ENCODE data around the gene MYO9B. TPM values are rescaled to one million over a fixed set of nuclear protein-coding genes. Genes with fewer than 3 reads are reported as not detected.

Gene MYO9B
- total RNA-seq, 6 experiments from 2014 or later, result 25.4 to 38.7 (median 36.0) TPM

DNA sequence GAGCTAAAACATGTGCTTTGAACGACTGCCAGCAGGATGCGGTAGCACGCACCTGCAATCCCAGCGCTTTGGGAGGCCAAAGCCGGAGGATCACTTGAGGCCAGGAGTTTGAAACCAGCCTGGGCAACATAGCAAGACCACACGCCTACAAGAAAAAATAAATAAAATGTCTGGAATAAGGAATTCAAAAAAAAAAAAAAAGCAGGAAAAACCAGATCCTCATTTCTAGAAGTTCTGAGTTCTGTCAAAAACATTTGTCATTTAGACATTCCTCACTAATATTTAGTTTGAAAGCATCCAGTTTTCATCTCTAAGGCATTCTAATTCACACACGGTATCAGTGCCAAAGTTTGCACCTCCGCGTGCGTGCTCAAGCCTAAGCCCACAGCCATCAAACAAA, 102.7 kb downstream of the MYO9B start:
- Histone ChIP-seq H3K27ac (no peak overlapping the region), H3K36me3 (peaks cover 0 to 31% (median 3%) of the 10 kb centered on the region in 4 donors), H3K27me3 (no peaks in the 10 kb centered on the region), H3K4me3 (no peak overlapping the region), H3K4me1 (no peaks in the 10 kb centered on the region), H3K9me3 (no peaks in the 10 kb centered on the region)
- TF ChIP-seq, protein P1, sequence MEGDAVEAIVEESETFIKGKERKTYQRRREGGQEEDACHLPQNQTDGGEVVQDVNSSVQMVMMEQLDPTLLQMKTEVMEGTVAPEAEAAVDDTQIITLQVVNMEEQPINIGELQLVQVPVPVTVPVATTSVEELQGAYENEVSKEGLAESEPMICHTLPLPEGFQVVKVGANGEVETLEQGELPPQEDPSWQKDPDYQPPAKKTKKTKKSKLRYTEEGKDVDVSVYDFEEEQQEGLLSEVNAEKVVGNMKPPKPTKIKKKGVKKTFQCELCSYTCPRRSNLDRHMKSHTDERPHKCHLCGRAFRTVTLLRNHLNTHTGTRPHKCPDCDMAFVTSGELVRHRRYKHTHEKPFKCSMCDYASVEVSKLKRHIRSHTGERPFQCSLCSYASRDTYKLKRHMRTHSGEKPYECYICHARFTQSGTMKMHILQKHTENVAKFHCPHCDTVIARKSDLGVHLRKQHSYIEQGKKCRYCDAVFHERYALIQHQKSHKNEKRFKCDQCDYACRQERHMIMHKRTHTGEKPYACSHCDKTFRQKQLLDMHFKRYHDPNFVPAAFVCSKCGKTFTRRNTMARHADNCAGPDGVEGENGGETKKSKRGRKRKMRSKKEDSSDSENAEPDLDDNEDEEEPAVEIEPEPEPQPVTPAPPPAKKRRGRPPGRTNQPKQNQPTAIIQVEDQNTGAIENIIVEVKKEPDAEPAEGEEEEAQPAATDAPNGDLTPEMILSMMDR (IDR thresholded peaks at IDR 0.05), result no peak
- TF ChIP-seq POLR2A (IDR thresholded peaks at IDR 0.05), result no peak
- 94% methylated on average over 10 of the region's 10 CpGs for WGBS (ENCODE audit: insufficient coverage, low coverage, low lambda C conversion rate, missing lambda C conversion rate)
- ATAC-seq (no peak), DNase-seq (no peak)
- intact Hi-C loops (cut with DNase I), result no loop called here

DNA sequence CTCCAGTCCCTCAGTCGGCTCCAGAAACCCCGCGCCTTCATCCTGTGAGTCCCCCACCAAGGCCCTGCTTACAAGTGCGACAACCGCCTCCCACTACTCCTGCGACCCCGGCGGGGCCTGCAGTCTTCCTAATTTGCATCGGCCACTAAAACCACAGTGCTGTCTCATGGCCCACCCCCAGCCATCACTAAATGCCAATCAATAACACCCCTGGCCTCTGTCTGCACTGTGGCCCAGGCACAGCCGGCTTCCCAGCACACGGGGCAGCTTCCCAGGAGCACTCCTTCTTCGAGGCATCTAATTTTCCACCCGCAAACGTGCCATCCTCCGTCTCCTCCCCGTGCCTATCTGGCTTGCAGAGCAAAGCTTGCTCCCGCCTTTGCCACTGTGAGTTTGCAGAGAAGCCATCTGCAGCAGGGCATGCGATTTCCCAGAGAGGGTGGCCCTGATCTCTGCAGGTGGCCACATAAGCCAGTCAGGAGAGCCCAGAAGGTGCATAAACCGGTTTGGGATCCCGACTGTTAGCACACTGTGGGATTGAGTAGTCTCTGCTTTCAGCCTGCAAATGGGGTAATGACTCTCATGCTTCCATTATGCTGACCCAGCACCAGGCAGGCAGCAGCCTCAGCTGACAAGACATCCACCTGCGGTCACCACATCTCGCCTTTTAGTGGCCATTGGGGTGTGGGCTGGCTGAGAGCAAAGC, 105.6 kb downstream of the MYO9B start:
- no peaks in the 10 kb centered on the region for H3K9me3 ChIP-seq
- no peak overlapping the region for H3K27ac ChIP-seq
- ATAC-seq, result no peak
- no peaks in the 10 kb centered on the region for H3K27me3 ChIP-seq
- 75% methylated on average over 12 of the region's 22 CpGs for WGBS (ENCODE audit: insufficient coverage, low coverage, low lambda C conversion rate, missing lambda C conversion rate)
- intact Hi-C loops (cut with DNase I), result no loop called here
- no peaks in the 10 kb centered on the region for H3K4me1 ChIP-seq
- TF ChIP-seq POLR2A (IDR thresholded peaks at IDR 0.05), result no peak
- TF ChIP-seq, protein P1 (IDR thresholded peaks at IDR 0.05), result no peak
- H3K4me3 ChIP-seq, result no peak overlapping the region
- DNase-seq, result no peak
- H3K36me3 ChIP-seq, result peaks cover 0 to 24% (median 0%) of the 10 kb centered on the region in 4 donors

DNA sequence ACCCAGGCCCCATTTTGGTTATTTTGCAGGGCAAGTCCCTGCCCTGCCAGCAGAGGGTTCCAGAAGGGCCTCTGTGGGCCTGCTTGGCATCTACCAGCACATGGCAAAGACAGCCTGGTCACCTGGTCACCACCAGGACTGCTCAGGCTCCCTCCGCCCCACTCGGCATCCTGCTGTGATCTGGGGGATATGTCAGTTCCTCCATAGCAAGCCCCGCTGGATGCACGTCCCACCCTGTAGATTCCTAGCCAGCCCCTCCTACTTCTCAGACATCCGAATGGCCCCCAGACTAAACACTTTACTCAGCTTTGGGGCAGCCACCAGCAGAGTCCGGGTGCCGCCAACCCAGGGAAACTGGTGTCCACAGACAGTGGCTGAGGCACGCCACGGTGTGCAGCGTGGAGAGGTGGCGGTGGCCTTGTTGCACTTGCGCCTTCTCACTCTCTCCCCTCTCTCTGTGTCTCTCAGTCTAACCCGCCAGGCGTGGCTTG, 107.7 kb downstream of the MYO9B start:
- Histone ChIP-seq H3K27me3 (no peaks in the 10 kb centered on the region), H3K27ac (no peak overlapping the region), H3K4me3 (no peak overlapping the region), H3K9me3 (no peaks in the 10 kb centered on the region), H3K36me3 (peaks cover 0 to 25% (median 0%) of the 10 kb centered on the region in 4 donors), H3K4me1 (no peaks in the 10 kb centered on the region)
- intact Hi-C loops (cut with DNase I), result no loop called here
- 71% methylated on average over 9 of the region's 14 CpGs for WGBS (ENCODE audit: insufficient coverage, low coverage, low lambda C conversion rate, missing lambda C conversion rate)
- DNase-seq (no peak), ATAC-seq (peak in 3 of 4 donors; percentile 13 to 44 (median 26))
- TF ChIP-seq POLR2A (IDR thresholded peaks at IDR 0.05), result no peak
- TF ChIP-seq, protein P1 (IDR thresholded peaks at IDR 0.05), result no peak

DNA sequence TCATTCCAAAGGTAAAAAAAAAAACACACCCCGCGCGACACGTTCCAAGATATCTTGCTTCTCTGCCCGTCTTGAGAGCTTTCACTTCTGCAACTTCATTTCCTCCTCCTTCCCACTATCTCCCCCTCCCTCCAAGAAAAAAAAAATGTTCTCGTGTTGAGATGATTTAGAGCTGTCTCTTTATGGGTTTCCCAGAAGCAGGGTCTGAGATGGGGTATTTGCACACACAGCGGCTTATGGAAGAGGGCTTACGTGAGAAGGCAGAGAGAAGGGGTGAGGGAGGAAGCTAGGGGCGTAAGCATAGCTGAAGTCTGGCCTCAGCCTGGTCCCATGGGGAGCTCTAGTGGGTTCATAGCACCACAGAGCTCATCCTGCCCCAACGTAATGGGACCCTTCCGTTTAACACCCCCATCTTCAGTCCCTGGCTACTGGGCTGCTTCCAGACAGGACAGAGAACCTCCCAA, 108.3 kb downstream of the MYO9B start:
- H3K27me3 ChIP-seq, result no peaks in the 10 kb centered on the region
- intact Hi-C loops (cut with DNase I), result no loop called here
- peaks cover 0 to 31% (median 0%) of the 10 kb centered on the region in 4 donors for H3K36me3 ChIP-seq
- DNase-seq (no peak), ATAC-seq (peak; percentile 15 to 58 (median 28))
- no peaks in the 10 kb centered on the region for H3K9me3 ChIP-seq
- H3K4me3 ChIP-seq, result no peak overlapping the region
- no peaks in the 10 kb centered on the region for H3K4me1 ChIP-seq
- 52% methylated on average over 11 of the region's 11 CpGs for WGBS (ENCODE audit: insufficient coverage, low coverage, low lambda C conversion rate, missing lambda C conversion rate)
- no peak for TF ChIP-seq POLR2A (IDR thresholded peaks at IDR 0.05)
- TF ChIP-seq, protein P1 (IDR thresholded peaks at IDR 0.05), result no peak
- peak overlapping the region in 1 of 3 donors; percentile 18 for H3K27ac ChIP-seq

Measured in right lobe of liver (tissue), 6 donors.